GM18861 (cell line): ENCODE measurements around the gene RBMS3.
"Not testable (repeated sequence)": the region's sequence is repeated elsewhere in the genome, so short reads cannot be mapped to it uniquely, and the experiment has no call there.

Source experiments
- ATAC-seq: cut with Tn5 transposase; IDR thresholded peaks from one replicate; pipeline ENCODE4 v1.9.1; 2021; ENCODE audit not compliant: unreplicated experiment

RBMS3 gene

DNA sequence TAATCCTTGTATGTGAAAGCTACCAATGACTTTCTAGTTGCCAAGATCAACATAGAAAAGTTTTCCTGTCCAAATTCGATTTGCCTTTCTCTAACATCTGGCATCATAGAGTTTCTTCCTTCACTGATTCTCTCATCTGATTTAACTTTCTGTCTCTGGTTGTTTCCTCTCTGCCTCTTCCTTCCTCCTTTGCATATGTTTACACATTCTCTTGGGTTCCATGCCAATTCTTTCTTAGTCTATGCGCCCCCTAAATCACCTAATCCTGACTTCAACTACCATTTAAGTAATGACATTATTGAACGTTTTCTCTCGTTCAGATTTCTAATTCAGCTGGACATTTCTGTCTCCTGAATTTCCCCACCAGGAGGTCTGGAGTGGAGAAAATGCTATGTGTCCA lies 763.6 kb downstream of the RBMS3 start:
- ATAC-seq = no peak

DNA sequence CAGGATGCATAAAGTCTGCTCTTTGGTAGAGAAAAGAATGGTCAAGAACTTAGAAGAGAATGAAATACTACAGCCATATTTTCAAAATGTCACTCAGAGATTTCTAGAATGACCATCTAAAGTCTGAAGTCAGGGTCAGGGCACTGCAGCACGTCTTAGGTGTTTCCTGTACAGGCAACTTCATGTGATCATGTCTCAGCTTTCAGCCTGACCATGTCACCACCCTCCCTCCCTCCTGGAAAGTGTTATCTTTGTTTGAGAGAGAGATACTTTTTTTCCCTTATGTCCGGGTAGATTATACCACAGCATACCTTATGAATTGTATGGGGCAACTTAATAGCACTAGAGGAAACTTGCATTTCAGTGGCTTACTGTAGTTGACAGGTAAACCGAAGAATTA lies 767.6 kb downstream of the RBMS3 start:
- no peak for ATAC-seq

DNA sequence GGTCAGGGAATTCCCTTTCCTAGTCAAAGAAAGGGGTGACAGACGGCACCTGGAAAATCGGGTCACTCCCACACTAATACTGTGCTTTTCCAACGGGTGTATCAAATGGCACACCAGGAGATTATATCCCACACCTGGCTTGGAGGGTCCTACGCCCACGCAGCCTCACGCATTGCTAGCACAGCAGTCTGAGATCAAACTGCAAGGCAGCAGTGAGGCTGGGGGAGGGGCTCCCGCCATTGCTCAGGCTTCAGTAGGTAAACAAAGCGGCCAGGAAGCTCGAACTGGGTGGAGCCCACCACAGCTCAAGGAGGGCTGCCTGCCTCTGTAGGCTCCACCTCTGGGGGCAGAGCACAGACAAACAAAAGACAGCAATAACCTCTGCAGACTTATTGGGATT lies 769.2 kb downstream of the RBMS3 start:
- ATAC-seq = not testable (repeated sequence)

DNA sequence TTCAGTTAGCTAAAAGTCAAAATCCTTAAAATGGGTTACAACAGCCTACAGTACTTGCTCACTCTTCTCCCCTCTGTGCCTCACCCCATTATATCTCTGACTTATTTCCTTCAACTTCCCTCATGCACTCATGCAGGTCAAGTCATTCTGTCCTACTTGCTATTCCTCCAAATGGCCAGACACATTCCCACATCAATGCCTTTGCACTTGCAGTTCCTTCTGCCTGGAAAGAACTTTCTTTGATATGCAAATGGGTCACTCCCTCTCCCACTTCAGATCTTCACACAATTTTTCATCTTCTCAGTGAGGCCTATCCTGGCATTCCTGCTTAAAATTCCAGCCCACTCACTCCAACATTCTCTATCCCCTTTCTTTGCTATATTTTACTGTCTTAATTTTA lies 778.4 kb downstream of the RBMS3 start:
- ATAC-seq = no peak
